Thoracic aorta (tissue), 2 donors: Measurements from ENCODE around the gene SENP1. TPM values are rescaled to one million over a fixed set of nuclear protein-coding genes. Genes with fewer than 3 reads are reported as not detected.

Experiments
- ATAC-seq: fragments of 150-250 bp; one replicate; pipeline ENCODE4 v1.8.0; 2017; ENCODE audit warnings: low read depth; ENCODE audit not compliant: insufficient number of reproducible peaks, low FRiP score
- DNase-seq: peaks from one replicate; pipeline ENCODE4 v3.0.0-alpha.2; 2020; ENCODE audit warnings: low spot score
- H3K27ac ChIP-seq, 2 donors: fragments of 200-600 bp; sonication (generic); 1 replicate in 1 of 2; 2 replicates in 1 of 2; pipeline ENCODE4 v1.5.1; 2016; ENCODE audit warnings: mild to moderate bottlenecking in 2 of 2, moderate library complexity in 2 of 2
- H3K27me3 ChIP-seq: fragments of 200-600 bp; sonication (generic); replicated peaks from 2 replicates; pipeline ENCODE4 v1.6.0; 2016; ENCODE audit warnings: mild to moderate bottlenecking; ENCODE audit not compliant: insufficient read depth
- H3K36me3 ChIP-seq: fragments of 200-600 bp; sonication (generic); one replicate; pipeline ENCODE4 v1.5.1; 2016
- H3K4me1 ChIP-seq, 2 donors: fragments of 200-600 bp; sonication (generic); 1 replicate in 1 of 2; 2 replicates in 1 of 2; pipeline versions ENCODE4 v1.5.1 to v1.6.0; 2016; ENCODE audit warnings: low read depth in 2 of 2, mild to moderate bottlenecking in 1 of 2; ENCODE audit not compliant: control insufficient read depth in 1 of 2
- H3K4me3 ChIP-seq: fragments of 200-600 bp; sonication (generic); 2 replicates; pipeline ENCODE4 v1.5.1; 2016; ENCODE audit warnings: mild to moderate bottlenecking
- H3K9me3 ChIP-seq: fragments of 200-600 bp; sonication (generic); 2 replicates; pipeline ENCODE4 v1.5.1; 2016
- CTCF ChIP-seq: fragments of 200-600 bp; sonication (generic); IDR thresholded peaks from one replicate; pipeline ENCODE4 v1.5.1; 2019; ENCODE audit warnings: antibody characterized with exemption
- total RNA-seq, 2 donors: library from RNA; depleted of rRNA; stranded (reverse); fragments of >200 nt; gene quantifications; one replicate each; pipeline versions ENCODE4 v1.1.0 to v1.2.3, GENCODE V29; 2016

Gene SENP1
- total RNA-seq, 2 donors from 2014 or later: 23.2 to 24.6 TPM

- Histone ChIP-seq H3K4me3 (no peak overlapping the region), H3K27me3 (peaks cover 10% of the 10 kb centered on the region), H3K4me1 (peaks cover 0 to 2% of the 10 kb centered on the region in 2 donors), H3K36me3 (no peaks in the 10 kb centered on the region), H3K9me3 (no peaks in the 10 kb centered on the region), H3K27ac (no peak overlapping the region)
- TF ChIP-seq CTCF: no peak
- ATAC-seq (no peak), DNase-seq (no peak)
These were observed 95.4 kb downstream of the SENP1 start for GRCh38 chr12:48010366-48010970.

GRCh38 chr12:48009471-48009870 is 96.4 kb downstream of the SENP1 start:
- Histone ChIP-seq H3K4me3 (no peak overlapping the region), H3K27ac (no peak overlapping the region), H3K4me1 (peaks cover 2 to 11% of the 10 kb centered on the region in 2 donors), H3K9me3 (no peaks in the 10 kb centered on the region), H3K27me3 (peaks cover 18% of the 10 kb centered on the region), H3K36me3 (no peaks in the 10 kb centered on the region)
- ATAC-seq (no peak), DNase-seq (no peak)
- no peak for TF ChIP-seq CTCF

GRCh38 chr12:48008950-48009349 is 96.9 kb downstream of the SENP1 start:
- DNase-seq (no peak), ATAC-seq (no peak)
- TF ChIP-seq CTCF: no peak

GRCh38 chr12:48008349-48008748 is 97.5 kb downstream of the SENP1 start:
- Histone ChIP-seq H3K9me3 (no peaks in the 10 kb centered on the region), H3K27me3 (peaks cover 19% of the 10 kb centered on the region), H3K4me1 (peaks cover 10 to 23% of the 10 kb centered on the region in 2 donors), H3K4me3 (no peak overlapping the region), H3K36me3 (no peaks in the 10 kb centered on the region), H3K27ac (no peak overlapping the region)
- DNase-seq: no peak
- ATAC-seq: no peak
- TF ChIP-seq CTCF: no peak

More at GRCh38 chr12:48008950-48009349, 96.9 kb downstream of the SENP1 start:
- H3K36me3 ChIP-seq: no peaks in the 10 kb centered on the region
- no peaks in the 10 kb centered on the region for H3K9me3 ChIP-seq
- H3K4me3 ChIP-seq: no peak overlapping the region
- H3K27ac ChIP-seq: no peak overlapping the region
- H3K4me1 ChIP-seq: peaks cover 7 to 17% of the 10 kb centered on the region in 2 donors
- peaks cover 19% of the 10 kb centered on the region for H3K27me3 ChIP-seq

- Histone ChIP-seq H3K4me3 (no peak overlapping the region), H3K36me3 (no peaks in the 10 kb centered on the region), H3K27ac (no peak overlapping the region), H3K27me3 (peaks cover 19% of the 10 kb centered on the region), H3K9me3 (no peaks in the 10 kb centered on the region), H3K4me1 (peaks cover 19 to 34% of the 10 kb centered on the region in 2 donors)
- ATAC-seq (no peak), DNase-seq (no peak)
- TF ChIP-seq CTCF: no peak
These were observed 98.7 kb downstream of the SENP1 start for GRCh38 chr12:48007206-48007605.
